SK-N-SH treated with all-trans-retinoic acid at 6 μM for 48 hours (cell line): ENCODE results near the gene F13B.

ENCODE experiments used
- ARNTL ChIP-seq: fragments of 450-650 bp; formaldehyde crosslinking; IDR thresholded peaks from 2 replicates; pipeline ENCODE4 v1.5.0; 2020; ENCODE audit warnings: low read depth, mild to moderate bottlenecking, moderate library complexity, borderline replicate concordance
- CREB5 ChIP-seq: fragments of 250-450 bp; sonication (Bioruptor Pico); IDR thresholded peaks from 2 replicates; pipeline ENCODE4 v1.5.1; 2020; ENCODE audit warnings: low read depth, mild to moderate bottlenecking, moderate library complexity
- CSDC2 ChIP-seq: fragments of 250-450 bp; sonication (Bioruptor Pico); IDR thresholded peaks from 2 replicates; pipeline ENCODE4 v1.5.0; 2020; ENCODE audit warnings: mild to moderate bottlenecking, moderate library complexity
- GLIS3 ChIP-seq: fragments of 250-450 bp; sonication (Bioruptor Pico); IDR thresholded peaks from 2 replicates; pipeline ENCODE4 v1.5.0; 2020; ENCODE audit warnings: mild to moderate bottlenecking, moderate library complexity
- PATZ1 ChIP-seq: fragments of 250-450 bp; sonication (Bioruptor Pico); IDR thresholded peaks from 2 replicates; pipeline ENCODE4 v1.8.0; 2020; ENCODE audit warnings: mild to moderate bottlenecking, moderate library complexity, borderline replicate concordance
- POU6F1 ChIP-seq: fragments of 250-450 bp; sonication (Bioruptor Pico); IDR thresholded peaks from 2 replicates; pipeline ENCODE4 v1.8.0; 2021; ENCODE audit warnings: low read depth, mild to moderate bottlenecking, moderate library complexity, borderline replicate concordance
- RARB ChIP-seq: fragments of 250-450 bp; sonication (Bioruptor Pico); IDR thresholded peaks from 2 replicates; pipeline ENCODE4 v1.8.0; 2021; ENCODE audit warnings: mild to moderate bottlenecking, moderate library complexity
- TCF4 ChIP-seq: fragments of 250-450 bp; sonication (Bioruptor Pico); IDR thresholded peaks from 2 replicates; pipeline ENCODE4 v1.8.0; 2021; ENCODE audit warnings: mild to moderate bottlenecking, moderate library complexity, borderline replicate concordance
- TOX ChIP-seq: fragments of 250-450 bp; sonication (Bioruptor Pico); IDR thresholded peaks from 2 replicates; pipeline ENCODE4 v1.8.0; 2021; ENCODE audit warnings: mild to moderate bottlenecking, moderate library complexity, borderline replicate concordance
- ZC3H10 ChIP-seq: fragments of 250-450 bp; sonication (Bioruptor Pico); IDR thresholded peaks from 2 replicates; pipeline ENCODE4 v1.5.1; 2021; ENCODE audit warnings: mild to moderate bottlenecking, moderate library complexity
- ZFP3 ChIP-seq: fragments of 250-450 bp; sonication (Bioruptor Pico); IDR thresholded peaks from 2 replicates; pipeline ENCODE4 v1.5.0; 2020; ENCODE audit warnings: mild to moderate bottlenecking, moderate library complexity
- ZFP30 ChIP-seq: fragments of 450-650 bp; formaldehyde crosslinking; IDR thresholded peaks from 2 replicates; pipeline ENCODE4 v1.5.0; 2022; ENCODE audit warnings: mild to moderate bottlenecking, moderate library complexity
- ZNF565 ChIP-seq: fragments of 450-650 bp; formaldehyde crosslinking; conservative IDR thresholded peaks from 2 replicates; pipeline ENCODE4 v1.5.0; 2020; ENCODE audit warnings: low read depth, mild to moderate bottlenecking, moderate library complexity

DNA sequence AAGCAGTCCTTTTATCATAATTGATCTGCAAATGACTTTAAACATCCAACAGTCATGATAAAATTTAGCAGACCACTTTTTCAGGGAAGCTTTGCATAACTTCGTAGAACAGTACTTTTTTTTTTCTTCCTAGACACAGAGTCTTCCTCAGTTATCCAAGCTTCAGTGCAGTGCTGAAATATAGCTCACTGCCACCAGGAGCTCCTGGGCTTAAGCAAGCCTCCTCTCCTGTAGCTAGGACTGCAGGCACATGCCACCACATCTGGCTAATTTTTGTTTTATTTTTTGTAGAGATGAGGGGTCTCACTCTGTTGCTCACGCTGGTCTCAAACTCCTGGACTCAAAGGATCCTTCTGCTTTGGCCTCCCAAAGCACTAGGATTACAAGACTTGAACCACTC lies 3.8 kb downstream of the F13B start:
- TF ChIP-seq GLIS3 (CRISPR knock-in tag) (no peak), ZFP3 (CRISPR knock-in tag) (no peak), CREB5 (CRISPR knock-in tag) (no peak), PATZ1 (CRISPR knock-in tag) (no peak), ZFP30 (no peak), POU6F1 (CRISPR knock-in tag) (no peak), RARB (CRISPR knock-in tag) (no peak), TCF4 (CRISPR knock-in tag) (no peak), ARNTL (CRISPR knock-in tag) (no peak), ZNF565 (CRISPR knock-in tag) (no peak), CSDC2 (CRISPR knock-in tag) (no peak), TOX (CRISPR knock-in tag) (no peak), ZC3H10 (CRISPR knock-in tag) (no peak)
